ENCODE measurements around the gene OAF.
A peak's percentile ranks its signal among the peaks of the same experiment; 100 is the strongest.

The OAF gene

DNA sequence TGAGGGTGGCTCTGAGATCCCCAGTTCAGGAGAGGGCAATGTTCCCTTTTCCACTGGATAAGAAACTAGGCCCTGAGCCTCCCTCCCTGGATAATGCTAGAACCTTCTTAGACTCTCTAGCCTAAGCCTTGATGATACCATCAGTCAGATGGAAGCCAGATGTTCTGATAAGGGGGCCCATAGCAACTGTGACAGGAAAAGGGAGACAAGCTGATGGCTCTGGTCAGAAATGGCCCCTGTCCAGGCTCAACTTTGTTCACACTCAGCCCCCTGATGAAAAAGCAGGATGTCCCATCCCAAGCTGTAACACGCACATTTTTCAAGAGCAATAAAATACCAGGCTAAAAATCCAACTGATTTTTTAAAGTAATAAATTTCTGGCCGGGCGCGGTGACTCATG, 7.2 kb upstream of the OAF start:
- no peaks in the 10 kb centered on the region for H3K27me3 ChIP-seq
- H3K9me3 ChIP-seq: no peaks in the 10 kb centered on the region
- no peak for TF ChIP-seq CTCF (IDR thresholded peaks at IDR 0.05; ENCODE audit: low read depth, low read length)
- no peaks in the 10 kb centered on the region for H3K36me3 ChIP-seq
- DNase-seq: no peak
- peaks cover 2% of the 10 kb centered on the region for H3K4me1 ChIP-seq
- no peak overlapping the region for H3K4me3 ChIP-seq (ENCODE audit: low read depth, low read length)

GRCh38 chr11:120205596-120206161, 5.2 kb upstream of the OAF start:
- no peak for TF ChIP-seq CTCF (IDR thresholded peaks at IDR 0.05; ENCODE audit: low read depth, low read length)

DNA sequence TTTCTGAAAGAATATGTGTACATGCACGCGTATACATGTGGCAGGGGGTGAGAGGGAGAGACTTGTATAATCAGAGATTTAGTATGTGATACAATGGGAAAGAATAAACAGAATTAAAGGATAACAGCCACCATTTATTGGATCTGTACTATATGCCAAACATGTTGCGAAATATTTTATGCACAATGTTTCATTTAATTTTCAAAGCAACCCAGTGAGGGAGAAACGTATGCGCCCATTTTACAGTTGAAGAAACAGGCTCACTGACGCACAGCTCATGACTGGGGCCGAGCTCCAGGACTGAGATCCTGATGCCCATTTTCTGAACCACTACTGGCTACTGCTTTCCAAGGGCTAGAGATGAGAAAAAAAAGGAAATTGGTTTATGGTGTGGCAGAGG, 3.3 kb upstream of the OAF start:
- Histone ChIP-seq H3K9me3 (no peaks in the 10 kb centered on the region), H3K27me3 (no peaks in the 10 kb centered on the region), H3K4me3 (ENCODE audit: low read depth, low read length) (no peak overlapping the region), H3K36me3 (no peaks in the 10 kb centered on the region), H3K4me1 (peaks cover 12% of the 10 kb centered on the region)
- no peak for TF ChIP-seq CTCF (IDR thresholded peaks at IDR 0.05; ENCODE audit: low read depth, low read length)
- no peak for DNase-seq

More at GRCh38 chr11:120205596-120206161, 5.2 kb upstream of the OAF start:
- H3K27me3 ChIP-seq: no peaks in the 10 kb centered on the region
- H3K4me1 ChIP-seq: peaks cover 12% of the 10 kb centered on the region
- H3K36me3 ChIP-seq: no peaks in the 10 kb centered on the region
- no peak for DNase-seq
- no peaks in the 10 kb centered on the region for H3K9me3 ChIP-seq
- H3K4me3 ChIP-seq (ENCODE audit: low read depth, low read length): no peak overlapping the region

DNA sequence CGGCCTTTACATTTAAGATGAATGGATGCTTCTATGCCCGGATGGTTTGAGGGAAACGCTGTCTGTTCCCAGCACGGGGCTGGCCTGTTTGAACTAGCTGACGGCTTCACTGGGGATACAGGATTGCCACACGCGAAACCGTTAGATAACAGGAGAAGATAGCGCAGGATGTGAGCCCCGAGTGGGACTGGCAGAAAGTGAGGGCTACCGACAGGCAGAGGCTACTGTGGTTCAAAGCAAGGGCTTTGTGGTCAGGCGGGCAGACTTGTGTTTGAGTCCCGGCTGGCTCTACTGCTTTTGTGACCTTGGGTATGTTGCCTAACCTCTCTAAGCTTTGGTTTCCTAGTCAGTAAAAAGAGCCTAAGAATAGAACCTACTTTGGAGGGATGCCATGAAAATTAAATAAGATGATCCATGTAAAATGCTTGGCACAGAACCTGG, 2.8 kb upstream of the OAF start:
- TF ChIP-seq CTCF (IDR thresholded peaks at IDR 0.05; ENCODE audit: low read depth, low read length): no peak
- Histone ChIP-seq H3K4me3 (ENCODE audit: low read depth, low read length) (no peak overlapping the region), H3K27me3 (no peaks in the 10 kb centered on the region), H3K4me1 (peaks cover 12% of the 10 kb centered on the region), H3K36me3 (no peaks in the 10 kb centered on the region), H3K9me3 (no peaks in the 10 kb centered on the region)
- DNase-seq: no peak

- no peak for TF ChIP-seq CTCF (IDR thresholded peaks at IDR 0.05; ENCODE audit: low read depth, low read length)
- H3K4me3 ChIP-seq (ENCODE audit: low read depth, low read length): no peak overlapping the region
- H3K36me3 ChIP-seq: no peaks in the 10 kb centered on the region
- H3K9me3 ChIP-seq: no peaks in the 10 kb centered on the region
- peaks cover 12% of the 10 kb centered on the region for H3K4me1 ChIP-seq
- no peak for DNase-seq
- H3K27me3 ChIP-seq: no peaks in the 10 kb centered on the region
These were observed 2.1 kb upstream of the OAF start for GRCh38 chr11:120208777-120209176.

GRCh38 chr11:120209746-120210625, 846 bp upstream of the OAF start:
- Histone ChIP-seq H3K4me1 (peaks cover 12% of the 10 kb centered on the region), H3K4me3 (ENCODE audit: low read depth, low read length) (peak overlapping the region; percentile 77), H3K36me3 (no peaks in the 10 kb centered on the region), H3K9me3 (no peaks in the 10 kb centered on the region), H3K27me3 (no peaks in the 10 kb centered on the region)
- DNase-seq: no peak
- TF ChIP-seq CTCF (IDR thresholded peaks at IDR 0.05; ENCODE audit: low read depth, low read length): no peak

All from BE2C (cell line).